ENCODE data around the gene CHST13.

CHST13 gene

GRCh38 chr3:126479642-126480041 is 44.3 kb upstream of the CHST13 start:
- H3K27ac ChIP-seq, result no peak overlapping the region
- no peak for TF ChIP-seq CTCF (conservative IDR thresholded peaks at IDR 0.05)

- no peak overlapping the region for H3K27ac ChIP-seq
- TF ChIP-seq CTCF (conservative IDR thresholded peaks at IDR 0.05), result no peak
These were observed 43.7 kb upstream of the CHST13 start for GRCh38 chr3:126480206-126480605.

- no peak overlapping the region for H3K27ac ChIP-seq
- TF ChIP-seq CTCF (conservative IDR thresholded peaks at IDR 0.05), result no peak
These were observed 43.1 kb upstream of the CHST13 start for GRCh38 chr3:126480861-126481260.

GRCh38 chr3:126481808-126482502 is 42.0 kb upstream of the CHST13 start:
- no peak for TF ChIP-seq CTCF (conservative IDR thresholded peaks at IDR 0.05)
- H3K27ac ChIP-seq, result no peak overlapping the region

GRCh38 chr3:126482503-126483255 is 41.3 kb upstream of the CHST13 start:
- no peak overlapping the region for H3K27ac ChIP-seq
- TF ChIP-seq CTCF (conservative IDR thresholded peaks at IDR 0.05), result no peak

GRCh38 chr3:126483321-126483761 is 40.6 kb upstream of the CHST13 start:
- TF ChIP-seq CTCF (conservative IDR thresholded peaks at IDR 0.05), result no peak
- H3K27ac ChIP-seq, result no peak overlapping the region

- TF ChIP-seq CTCF (conservative IDR thresholded peaks at IDR 0.05), result no peak
- H3K27ac ChIP-seq, result no peak overlapping the region
These were observed 39.8 kb upstream of the CHST13 start for GRCh38 chr3:126484148-126484547.
